Gastroesophageal sphincter (tissue), 4 donors: ENCODE measurements around the gene BTBD17. TPM values are rescaled to one million over a fixed set of nuclear protein-coding genes. Genes with fewer than 3 reads are reported as not detected.

Source experiments
- ATAC-seq: fragments of 150-250 bp; one replicate; pipeline ENCODE4 v1.9.1; 2016; ENCODE audit warnings: mild to moderate bottlenecking, moderate library complexity
- H3K27ac ChIP-seq, 4 donors: fragments of 200-600 bp; sonication (generic) in 3 of 4; 1 replicate in 3 of 4; 2 replicates in 1 of 4; pipeline ENCODE4 v1.5.1; 2016 to 2019
- H3K27me3 ChIP-seq: fragments of 200-600 bp; sonication (generic); one replicate; pipeline ENCODE4 v1.5.1; 2019
- H3K36me3 ChIP-seq, 2 donors: fragments of 200-600 bp; sonication (generic); one replicate each; pipeline ENCODE4 v1.5.1; 2019; ENCODE audit warnings: control low read depth in 1 of 2
- H3K4me1 ChIP-seq, 3 donors: fragments of 200-600 bp; sonication (generic); 1 replicate in 2 of 3; 2 replicates in 1 of 3; pipeline ENCODE4 v1.5.1; 2016 to 2019; ENCODE audit warnings: control low read depth in 2 of 3
- H3K4me3 ChIP-seq, 2 donors: fragments of 200-600 bp; sonication (generic); one replicate each; pipeline ENCODE4 v1.5.1; 2019; ENCODE audit warnings: mild to moderate bottlenecking in 1 of 2, moderate library complexity in 1 of 2
- H3K9me3 ChIP-seq, 3 donors: fragments of 200-600 bp; sonication (generic); one replicate each; pipeline ENCODE4 v1.5.1; 2017 to 2019; ENCODE audit warnings: control low read depth in 2 of 3
- CTCF ChIP-seq, 4 experiments: fragments of 200-600 bp in 2 of 4; fragments of 450-650 bp in 2 of 4; sonication (generic) in 1 of 4; IDR thresholded peaks; one replicate each; pipeline ENCODE4 v1.5.1; 2017 to 2019; ENCODE audit warnings: antibody characterized with exemption in 4 of 4, mild to moderate bottlenecking in 2 of 4, moderate library complexity in 2 of 4
- EP300 ChIP-seq: sonication (generic); formaldehyde crosslinking; IDR thresholded peaks from one replicate; pipeline ENCODE4 v1.6.1; 2017; ENCODE audit warnings: antibody characterized with exemption, mild to moderate bottlenecking
- POLR2A ChIP-seq, 2 donors: fragments of 450-650 bp; IDR thresholded peaks; one replicate each; pipeline ENCODE4 v1.6.1; 2017; ENCODE audit warnings: antibody characterized with exemption in 2 of 2, mild to moderate bottlenecking in 2 of 2, moderate library complexity in 1 of 2
- POLR2AphosphoS5 ChIP-seq: sonication (generic); formaldehyde crosslinking; IDR thresholded peaks from one replicate; pipeline ENCODE4 v1.6.1; 2017; ENCODE audit warnings: antibody characterized with exemption
- WGBS, 2 donors: methylation state at CpG; one replicate each; pipeline ENCODE4 v1.1.5; 2018; ENCODE audit warnings: low coverage in 1 of 2; 5-methylcytosine and 5-hydroxymethylcytosine counted together
- total RNA-seq, 4 donors: library from RNA; depleted of rRNA; stranded (reverse); fragments of >200 nt; gene quantifications; one replicate each; pipeline ENCODE4 v1.1.0, GENCODE V29; 2016

The BTBD17 gene
- total RNA-seq, 4 donors from 2014 or later: not detected

GRCh38 chr17:74392848-74393247 lies 31.2 kb upstream of the BTBD17 start:
- ATAC-seq: no peak
- no peaks in the 10 kb centered on the region for H3K4me1 ChIP-seq
- no peaks in the 10 kb centered on the region for H3K36me3 ChIP-seq
- H3K27ac ChIP-seq: no peak overlapping the region
- no peaks in the 10 kb centered on the region for H3K9me3 ChIP-seq
- H3K27me3 ChIP-seq: no peaks in the 10 kb centered on the region
- 47 to 64% methylated on average over 2 to 3 of the region's 5 CpGs for WGBS, 2 donors
- no peak overlapping the region for H3K4me3 ChIP-seq
- no peak for TF ChIP-seq EP300
- TF ChIP-seq CTCF (IDR thresholded peaks at IDR 0.05): no peak
- no peak for TF ChIP-seq POLR2A (IDR thresholded peaks at IDR 0.05)
- TF ChIP-seq POLR2AphosphoS5: no peak

DNA sequence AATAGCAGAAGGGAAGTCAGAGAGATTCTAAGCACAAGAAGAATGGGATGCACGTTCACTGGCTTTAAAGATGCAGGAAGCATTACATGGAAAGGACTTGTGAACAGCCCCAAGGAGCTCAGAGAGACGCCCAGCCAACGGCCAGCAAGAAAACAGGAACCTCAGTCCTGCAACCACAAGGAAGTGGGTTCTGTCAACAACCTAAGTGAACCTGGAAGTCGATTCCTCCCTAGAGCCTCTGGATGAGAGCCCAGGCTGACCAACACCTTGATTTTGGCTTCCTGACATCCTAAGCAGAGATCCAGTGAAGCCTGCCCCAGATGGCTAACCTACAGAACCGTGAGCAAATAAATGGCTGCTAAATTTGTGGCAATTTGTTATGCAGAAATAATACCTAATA lies 30.1 kb upstream of the BTBD17 start:
- WGBS, 2 donors: 52 to 76% methylated on average over 4 to 5 of the region's 5 CpGs
- no peaks in the 10 kb centered on the region for H3K36me3 ChIP-seq
- TF ChIP-seq CTCF (IDR thresholded peaks at IDR 0.05) (no peak), EP300 (no peak), POLR2AphosphoS5 (no peak), POLR2A (IDR thresholded peaks at IDR 0.05) (no peak)
- no peak overlapping the region for H3K4me3 ChIP-seq
- no peaks in the 10 kb centered on the region for H3K27me3 ChIP-seq
- no peak overlapping the region for H3K27ac ChIP-seq
- H3K9me3 ChIP-seq: no peaks in the 10 kb centered on the region
- no peak for ATAC-seq
- no peaks in the 10 kb centered on the region for H3K4me1 ChIP-seq

- H3K9me3 ChIP-seq: no peaks in the 10 kb centered on the region
- 76 to 83% methylated on average over 1 to 8 of the region's 11 CpGs for WGBS, 2 donors
- H3K4me1 ChIP-seq: no peaks in the 10 kb centered on the region
- ATAC-seq: no peak
- TF ChIP-seq POLR2AphosphoS5: no peak
- TF ChIP-seq POLR2A (IDR thresholded peaks at IDR 0.05): no peak
- TF ChIP-seq CTCF (IDR thresholded peaks at IDR 0.05): no peak
- no peak for TF ChIP-seq EP300
- no peak overlapping the region for H3K27ac ChIP-seq
- H3K27me3 ChIP-seq: no peaks in the 10 kb centered on the region
- H3K36me3 ChIP-seq: no peaks in the 10 kb centered on the region
- H3K4me3 ChIP-seq: no peak overlapping the region
Measured at GRCh38 chr17:74390680-74391653, 29.3 kb upstream of the BTBD17 start.

- TF ChIP-seq POLR2A (IDR thresholded peaks at IDR 0.05) (no peak), CTCF (IDR thresholded peaks at IDR 0.05) (no peak), POLR2AphosphoS5 (no peak), EP300 (no peak)
- WGBS, 2 donors: 71 to 76% methylated on average over 1 to 2 of the region's 2 CpGs
- Histone ChIP-seq H3K27me3 (no peaks in the 10 kb centered on the region), H3K9me3 (no peaks in the 10 kb centered on the region), H3K27ac (no peak overlapping the region), H3K4me1 (no peaks in the 10 kb centered on the region), H3K4me3 (no peak overlapping the region), H3K36me3 (no peaks in the 10 kb centered on the region)
- ATAC-seq: no peak
Measured at GRCh38 chr17:74389937-74390679, 28.4 kb upstream of the BTBD17 start.
